ENCODE results near the gene LRP8. TPM values are rescaled to one million over a fixed set of nuclear protein-coding genes. Genes with fewer than 3 reads are reported as not detected.

Gene LRP8
- total and polyA plus RNA-seq, 2 experiments from 2014 or later: 27.8 to 71.1 TPM

- H3K27ac Mint-ChIP-seq: no peak overlapping the region
- no peaks in the 10 kb centered on the region for H3K9me2 ChIP-seq (ENCODE audit: insufficient read depth)
- no peak overlapping the region for H2AFZ ChIP-seq
- H3K4me3 Mint-ChIP-seq: no peak overlapping the region
- H3K4me3 ChIP-seq: no peak overlapping the region
- H3K27me3 Mint-ChIP-seq (ENCODE audit: insufficient read depth, low read depth, poor library complexity): peaks cover 11% of the 10 kb centered on the region
- peaks cover 3% of the 10 kb centered on the region; the same call in 1 of the 3 replicates for H3K4me1 Mint-ChIP-seq
- H3K9me3 Mint-ChIP-seq: no peaks in the 10 kb centered on the region
- no peak for TF ChIP-seq CTCF (conservative IDR thresholded peaks at IDR 0.05; ENCODE audit: low read depth in 2 of 2)
- no peak for TF ChIP-seq JUNB (IDR thresholded peaks at IDR 0.05; ENCODE audit: unreplicated experiment)
- TF ChIP-seq, protein P1, sequence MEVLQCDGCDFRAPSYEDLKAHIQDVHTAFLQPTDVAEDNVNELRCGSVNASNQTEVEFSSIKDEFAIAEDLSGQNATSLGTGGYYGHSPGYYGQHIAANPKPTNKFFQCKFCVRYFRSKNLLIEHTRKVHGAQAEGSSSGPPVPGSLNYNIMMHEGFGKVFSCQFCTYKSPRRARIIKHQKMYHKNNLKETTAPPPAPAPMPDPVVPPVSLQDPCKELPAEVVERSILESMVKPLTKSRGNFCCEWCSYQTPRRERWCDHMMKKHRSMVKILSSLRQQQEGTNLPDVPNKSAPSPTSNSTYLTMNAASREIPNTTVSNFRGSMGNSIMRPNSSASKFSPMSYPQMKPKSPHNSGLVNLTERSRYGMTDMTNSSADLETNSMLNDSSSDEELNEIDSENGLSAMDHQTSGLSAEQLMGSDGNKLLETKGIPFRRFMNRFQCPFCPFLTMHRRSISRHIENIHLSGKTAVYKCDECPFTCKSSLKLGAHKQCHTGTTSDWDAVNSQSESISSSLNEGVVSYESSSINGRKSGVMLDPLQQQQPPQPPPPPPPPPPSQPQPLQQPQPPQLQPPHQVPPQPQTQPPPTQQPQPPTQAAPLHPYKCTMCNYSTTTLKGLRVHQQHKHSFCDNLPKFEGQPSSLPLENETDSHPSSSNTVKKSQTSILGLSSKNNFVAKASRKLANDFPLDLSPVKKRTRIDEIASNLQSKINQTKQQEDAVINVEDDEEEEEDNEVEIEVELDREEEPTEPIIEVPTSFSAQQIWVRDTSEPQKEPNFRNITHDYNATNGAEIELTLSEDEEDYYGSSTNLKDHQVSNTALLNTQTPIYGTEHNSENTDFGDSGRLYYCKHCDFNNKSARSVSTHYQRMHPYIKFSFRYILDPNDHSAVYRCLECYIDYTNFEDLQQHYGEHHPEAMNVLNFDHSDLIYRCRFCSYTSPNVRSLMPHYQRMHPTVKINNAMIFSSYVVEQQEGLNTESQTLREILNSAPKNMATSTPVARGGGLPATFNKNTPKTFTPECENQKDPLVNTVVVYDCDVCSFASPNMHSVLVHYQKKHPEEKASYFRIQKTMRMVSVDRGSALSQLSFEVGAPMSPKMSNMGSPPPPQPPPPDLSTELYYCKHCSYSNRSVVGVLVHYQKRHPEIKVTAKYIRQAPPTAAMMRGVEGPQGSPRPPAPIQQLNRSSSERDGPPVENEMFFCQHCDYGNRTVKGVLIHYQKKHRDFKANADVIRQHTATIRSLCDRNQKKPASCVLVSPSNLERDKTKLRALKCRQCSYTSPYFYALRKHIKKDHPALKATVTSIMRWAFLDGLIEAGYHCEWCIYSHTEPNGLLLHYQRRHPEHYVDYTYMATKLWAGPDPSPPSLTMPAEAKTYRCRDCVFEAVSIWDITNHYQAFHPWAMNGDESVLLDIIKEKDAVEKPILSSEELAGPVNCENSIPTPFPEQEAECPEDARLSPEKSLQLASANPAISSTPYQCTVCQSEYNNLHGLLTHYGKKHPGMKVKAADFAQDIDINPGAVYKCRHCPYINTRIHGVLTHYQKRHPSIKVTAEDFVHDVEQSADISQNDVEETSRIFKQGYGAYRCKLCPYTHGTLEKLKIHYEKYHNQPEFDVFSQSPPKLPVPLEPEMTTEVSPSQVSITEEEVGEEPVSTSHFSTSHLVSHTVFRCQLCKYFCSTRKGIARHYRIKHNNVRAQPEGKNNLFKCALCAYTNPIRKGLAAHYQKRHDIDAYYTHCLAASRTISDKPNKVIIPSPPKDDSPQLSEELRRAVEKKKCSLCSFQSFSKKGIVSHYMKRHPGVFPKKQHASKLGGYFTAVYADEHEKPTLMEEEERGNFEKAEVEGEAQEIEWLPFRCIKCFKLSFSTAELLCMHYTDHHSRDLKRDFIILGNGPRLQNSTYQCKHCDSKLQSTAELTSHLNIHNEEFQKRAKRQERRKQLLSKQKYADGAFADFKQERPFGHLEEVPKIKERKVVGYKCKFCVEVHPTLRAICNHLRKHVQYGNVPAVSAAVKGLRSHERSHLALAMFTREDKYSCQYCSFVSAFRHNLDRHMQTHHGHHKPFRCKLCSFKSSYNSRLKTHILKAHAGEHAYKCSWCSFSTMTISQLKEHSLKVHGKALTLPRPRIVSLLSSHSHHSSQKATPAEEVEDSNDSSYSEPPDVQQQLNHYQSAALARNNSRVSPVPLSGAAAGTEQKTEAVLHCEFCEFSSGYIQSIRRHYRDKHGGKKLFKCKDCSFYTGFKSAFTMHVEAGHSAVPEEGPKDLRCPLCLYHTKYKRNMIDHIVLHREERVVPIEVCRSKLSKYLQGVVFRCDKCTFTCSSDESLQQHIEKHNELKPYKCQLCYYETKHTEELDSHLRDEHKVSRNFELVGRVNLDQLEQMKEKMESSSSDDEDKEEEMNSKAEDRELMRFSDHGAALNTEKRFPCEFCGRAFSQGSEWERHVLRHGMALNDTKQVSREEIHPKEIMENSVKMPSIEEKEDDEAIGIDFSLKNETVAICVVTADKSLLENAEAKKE (CRISPR knock-in tag; IDR thresholded peaks at IDR 0.05): no peak
- TF ChIP-seq CREB1 (CRISPR knock-in tag; IDR thresholded peaks at IDR 0.05; ENCODE audit: low read depth): no peak
- TF ChIP-seq NANOG (IDR thresholded peaks at IDR 0.05; ENCODE audit: borderline replicate concordance): no peak
- TF ChIP-seq POLR2AphosphoS5 (IDR thresholded peaks at IDR 0.05; ENCODE audit: low read depth): no peak
- TF ChIP-seq ZNF114 (CRISPR knock-in tag; IDR thresholded peaks at IDR 0.05): no peak
- TF ChIP-seq EZH2 (IDR thresholded peaks at IDR 0.05; ENCODE audit: low read depth, unreplicated experiment): no peak
- TF ChIP-seq STAT1 (IDR thresholded peaks at IDR 0.05; ENCODE audit: unreplicated experiment): no peak
- no peak for TF ChIP-seq ZNF331 (CRISPR knock-in tag; IDR thresholded peaks at IDR 0.05; ENCODE audit: low read depth)
- no peak for TF ChIP-seq EZH2phosphoT487 (IDR thresholded peaks at IDR 0.05; ENCODE audit: unreplicated experiment)
- H3K4me1 ChIP-seq (ENCODE audit: insufficient read depth): no peaks in the 10 kb centered on the region
- no peak overlapping the region for H3K27ac ChIP-seq (ENCODE audit: low read depth)
- peaks cover 10% of the 10 kb centered on the region for H3K36me3 ChIP-seq (ENCODE audit: insufficient read depth)
- peaks cover 88% of the 10 kb centered on the region for H3K36me3 Mint-ChIP-seq (ENCODE audit: low read depth)
- H3F3A ChIP-seq (replicated peaks; ENCODE audit: low read depth): no peaks in the 10 kb centered on the region
- H4K20me1 ChIP-seq (replicated peaks; ENCODE audit: insufficient read depth): no peaks in the 10 kb centered on the region
- no peak for DNase-seq (ENCODE audit: low spot score)
- H3K4me2 ChIP-seq: no peak overlapping the region
- H3K79me2 ChIP-seq (replicated peaks; ENCODE audit: insufficient read depth): no peaks in the 10 kb centered on the region
- no peak for ATAC-seq
- H3K27me3 ChIP-seq (ENCODE audit: insufficient read depth): no peaks in the 10 kb centered on the region
Measured at GRCh38 chr1:53274541-53275185, 53.2 kb downstream of the LRP8 start.
